HepG2 (cell line): ENCODE data around the gene TNNI3K. TPM values are rescaled to one million over a fixed set of nuclear protein-coding genes. Genes with fewer than 3 reads are reported as not detected.

Source experiments
- ATAC-seq: fragments of 200-7000 bp; cut with Tn5 transposase; 3 replicates; pipeline ENCODE4 v1.9.1; 2020; ENCODE audit warnings: mild to moderate bottlenecking, moderate library complexity
- BruUV-seq: library from RNA; stranded (reverse); fragments of 400-500 nt; replicated peaks from 2 replicates; lab custom pipeline; 2021; lab: Mats Ljungman, UMichigan
- CTCF ChIA-PET: fragments of 300-600 bp; formaldehyde crosslinking; extraction: SDS; loops from one replicate; lab custom pipeline; 2021; ENCODE audit warnings: low total read pairs, inconsistent platforms, low intra/inter-chr PET ratio; lab: Yijun Ruan, JAX
- POLR2A ChIA-PET: fragments of 350-600 bp; sonication (Branson Sonifier 250); formaldehyde crosslinking; loops from one replicate; lab custom pipeline; 2020; ENCODE audit warnings: antibody characterized with exemption, inconsistent platforms; lab: Yijun Ruan, JAX
- DNase-seq: peaks from one replicate; pipeline ENCODE4 v3.0.0-alpha.2; 2015; ENCODE audit warnings: low spot score
- FAIRE-seq: peaks from 3 replicates; lab custom pipeline; 2011; peaks lifted over from hg19 to GRCh38; lab: Jason Lieb, UNC
- H2AFZ ChIP-seq: one replicate; pipeline ENCODE4 v1.6.1; 2011; ENCODE audit warnings: low read length, inconsistent platforms
- H3K27ac ChIP-seq: fragments of 300-600 bp; 3 replicates; pipeline ENCODE4 v1.8.0; 2011; ENCODE audit warnings: mixed run types, mild to moderate bottlenecking, mixed read lengths, low read length, inconsistent platforms; ENCODE audit not compliant: insufficient read depth; ENCODE audit errors: extremely low read length
- H3K27me3 ChIP-seq, 2 experiments: fragments of 200-600 bp in 1 of 2; 2 replicates in 1 of 2; 3 replicates in 1 of 2; pipeline versions ENCODE4 v1.6.0 to v1.8.0; 2011; ENCODE audit warnings: low read length in 2 of 2, mild to moderate bottlenecking in 2 of 2, moderate library complexity in 2 of 2, inconsistent platforms in 1 of 2; ENCODE audit not compliant: insufficient read depth in 2 of 2, control insufficient read depth in 1 of 2
- H3K36me3 ChIP-seq, 2 experiments: fragments of 200-600 bp in 1 of 2; replicated peaks in 1 of 2; 2 replicates in 1 of 2; 3 replicates in 1 of 2; pipeline versions ENCODE4 v1.5.1 to v1.8.0; 2011; ENCODE audit warnings: low read length in 2 of 2, inconsistent platforms in 1 of 2; ENCODE audit not compliant: insufficient read depth in 2 of 2, control insufficient read depth in 1 of 2
- H3K4me1 ChIP-seq: 2 replicates; pipeline ENCODE4 v1.5.1; 2012; ENCODE audit warnings: low read length, inconsistent platforms; ENCODE audit not compliant: insufficient read depth
- H3K4me2 ChIP-seq: 2 replicates; pipeline ENCODE4 v1.6.0; 2011; ENCODE audit warnings: low read depth, low read length, inconsistent platforms
- H3K4me3 ChIP-seq, 3 experiments: fragments of 200-600 bp in 1 of 3; sonication (generic), shearing (Covaris generic) in 1 of 3; replicated peaks in 1 of 3; 2 replicates each; pipeline ENCODE4 v1.5.1; 2011 to 2016; ENCODE audit warnings: low read length in 3 of 3, inconsistent platforms in 2 of 3, low read depth in 2 of 3, mild to moderate bottlenecking in 2 of 3, control low read depth in 1 of 3, mixed read lengths in 1 of 3; ENCODE audit not compliant: insufficient read depth in 1 of 3
- H3K79me2 ChIP-seq: one replicate; pipeline ENCODE4 v1.6.1; 2011; ENCODE audit warnings: low read length, inconsistent platforms; ENCODE audit not compliant: insufficient read depth
- H3K9ac ChIP-seq: 2 replicates; pipeline ENCODE4 v1.6.0; 2011; ENCODE audit warnings: mild to moderate bottlenecking, low read depth, low read length, inconsistent platforms; ENCODE audit not compliant: insufficient read depth
- H3K9me3 ChIP-seq: 2 replicates; pipeline ENCODE4 v1.5.1; 2012; ENCODE audit warnings: mild to moderate bottlenecking, low read length
- H4K20me1 ChIP-seq: 2 replicates; pipeline ENCODE4 v1.6.0; 2011; ENCODE audit warnings: inconsistent platforms, mild to moderate bottlenecking, low read length, moderate library complexity; ENCODE audit not compliant: insufficient read depth
- ARID2 ChIP-seq: sonication (generic); formaldehyde crosslinking; IDR thresholded peaks from 2 replicates; pipeline ENCODE4 v1.8.1; 2022; ENCODE audit warnings: mild to moderate bottlenecking, missing genetic modification reagents, borderline replicate concordance
- FLYWCH1 ChIP-seq: sonication (generic); formaldehyde crosslinking; IDR thresholded peaks from 2 replicates; pipeline ENCODE4 v1.8.1; 2023; ENCODE audit warnings: mild to moderate bottlenecking, missing genetic modification reagents
- FOXA3 ChIP-seq: IDR thresholded peaks from 2 replicates; pipeline ENCODE4 v1.6.1; 2016; ENCODE audit warnings: missing genetic modification reagents, missing compliant biosample characterization
- FOXP4 ChIP-seq: sonication (generic); formaldehyde crosslinking; IDR thresholded peaks from 2 replicates; pipeline ENCODE4 v1.4.0; 2020; ENCODE audit warnings: missing genetic modification reagents
- HBP1 ChIP-seq: IDR thresholded peaks from 2 replicates; pipeline ENCODE4 v1.6.1; 2016; ENCODE audit warnings: low read depth, control low read depth
- HMG20B ChIP-seq: conservative IDR thresholded peaks from 2 replicates; pipeline ENCODE4 v1.6.1; 2016; ENCODE audit warnings: missing genetic modification reagents, missing compliant biosample characterization
- MIER3 ChIP-seq: IDR thresholded peaks from 2 replicates; pipeline ENCODE4 v1.6.1; 2016; ENCODE audit warnings: missing compliant biosample characterization, borderline replicate concordance
- MTERF4 ChIP-seq: sonication (generic); formaldehyde crosslinking; IDR thresholded peaks from 2 replicates; pipeline ENCODE4 v1.8.0; 2023; ENCODE audit warnings: mild to moderate bottlenecking, missing genetic modification reagents
- PHF8 ChIP-seq: sonication (generic); formaldehyde crosslinking; IDR thresholded peaks from 2 replicates; pipeline ENCODE4 v1.5.0; 2020; ENCODE audit warnings: missing genetic modification reagents
- REPIN1 ChIP-seq: sonication (generic); formaldehyde crosslinking; IDR thresholded peaks from 2 replicates; pipeline ENCODE4 v1.8.0; 2022; ENCODE audit warnings: missing genetic modification reagents, low read depth, mild to moderate bottlenecking, borderline replicate concordance
- ZNF136 ChIP-seq: sonication (generic); formaldehyde crosslinking; IDR thresholded peaks from 2 replicates; pipeline ENCODE4 v1.8.1; 2022; ENCODE audit warnings: low read depth, mild to moderate bottlenecking, moderate library complexity, missing genetic modification reagents
- ZNF446 ChIP-seq: sonication (generic); formaldehyde crosslinking; IDR thresholded peaks from 2 replicates; pipeline ENCODE4 v1.5.0; 2020; ENCODE audit warnings: mild to moderate bottlenecking, missing genetic modification reagents
- ZNF496 ChIP-seq: sonication (generic); formaldehyde crosslinking; IDR thresholded peaks from 2 replicates; pipeline ENCODE4 v1.8.1; 2023; ENCODE audit warnings: mild to moderate bottlenecking, moderate library complexity, missing genetic modification reagents; ENCODE audit not compliant: insufficient replicate concordance
- ZNF710 ChIP-seq: sonication (generic); formaldehyde crosslinking; IDR thresholded peaks from 2 replicates; pipeline ENCODE4 v1.5.0; 2020; ENCODE audit warnings: mild to moderate bottlenecking, missing genetic modification reagents, borderline replicate concordance
- ZNF816 ChIP-seq: sonication (generic); formaldehyde crosslinking; IDR thresholded peaks from 2 replicates; pipeline ENCODE4 v1.8.0; 2022; ENCODE audit warnings: missing genetic modification reagents, mild to moderate bottlenecking, borderline replicate concordance
- ZNF879 ChIP-seq: sonication (generic); formaldehyde crosslinking; IDR thresholded peaks from 2 replicates; pipeline ENCODE4 v1.8.1; 2023; ENCODE audit warnings: missing genetic modification reagents
- ZSCAN21 ChIP-seq: sonication (generic); formaldehyde crosslinking; IDR thresholded peaks from 2 replicates; pipeline ENCODE4 v1.8.0; 2022; ENCODE audit warnings: mild to moderate bottlenecking, missing genetic modification reagents, moderate library complexity, borderline replicate concordance
- WGBS: methylation state at CpG from one replicate; pipeline ENCODE4 v1.1.6; 2017; ENCODE audit warnings: low lambda C conversion rate; 5-methylcytosine and 5-hydroxymethylcytosine counted together
- in situ Hi-C: cut with HindIII; loops from 2 replicates; pipeline ENCODE4 v1.10.0; 2017; ENCODE audit warnings: low pct_unique_long_range_greater_than_20kb; ENCODE audit not compliant: extremely low pct_ligation_motif_present
- intact Hi-C: fragments of 100-400 bp; cut with micrococcal nuclease; formaldehyde crosslinking; loops from one replicate; pipeline ENCODE4 v1.10.0; 2022; ENCODE audit not compliant: unreplicated experiment
- polyA plus RNA-seq, 8 experiments: library from polyadenylated mRNA; depleted of rRNA in 3 of 8; stranded (reverse) in 7 of 8; unstranded in 1 of 8; fragments of >200 nt; fragmentation: Illumina TruSeq in 4 of 8; extraction: Trizol in 4 of 8; gene quantifications; 2 replicates each; pipeline versions ENCODE4 v1.2.1 to v1.2.3, GENCODE V29; 2011 to 2016; ENCODE audit warnings: low read depth in 4 of 8, missing spikeins in 1 of 8, mixed read lengths in 1 of 8; ENCODE audit not compliant: insufficient read depth in 1 of 8
- total RNA-seq, 5 experiments: library from RNA; depleted of rRNA; stranded (reverse); fragments of >200 nt; fragmentation: Illumina TruSeq; extraction: Trizol; gene quantifications; 2 replicates each; pipeline ENCODE4 v1.2.3, GENCODE V29; 2016; ENCODE audit warnings: low read depth in 1 of 5

The TNNI3K gene
- total and polyA plus RNA-seq, 2 of the 13 experiments (the other 11 are each of a cell fraction or from before 2014, with no cell fraction given): 1.1 TPM; not detected in 1

- TF ChIP-seq MTERF4 (CRISPR knock-in tag) (no peak), REPIN1 (CRISPR knock-in tag) (no peak), PHF8 (no peak), ZNF710 (CRISPR knock-in tag) (no peak)
- TF ChIP-seq, all 625 proteins: peak for 0
Observed at GRCh38 chr1:74222701-74223100, 12.5 kb upstream of the TNNI3K start (continued).

- no peak for FAIRE-seq
- no peak for TF ChIP-seq ARID2 (CRISPR knock-in tag)
- TF ChIP-seq FLYWCH1 (CRISPR knock-in tag): no peak
- TF ChIP-seq ZNF496 (CRISPR knock-in tag): no peak
- no peak for TF ChIP-seq ZNF136 (CRISPR knock-in tag)
- no peak for TF ChIP-seq ZNF446 (CRISPR knock-in tag)
- no peak for TF ChIP-seq HBP1 (CRISPR knock-in tag)
- TF ChIP-seq ZNF879: no peak
- no peak for TF ChIP-seq FOXP4 (CRISPR knock-in tag)
- no peak for TF ChIP-seq FOXA3 (CRISPR knock-in tag)
- TF ChIP-seq ZNF816 (CRISPR knock-in tag): no peak
- no peak for TF ChIP-seq MIER3
- no peak for TF ChIP-seq HMG20B (CRISPR knock-in tag)
- TF ChIP-seq ZSCAN21 (CRISPR knock-in tag): no peak
Observed at GRCh38 chr1:74223453-74223852, 11.7 kb upstream of the TNNI3K start.

More at GRCh38 chr1:74223453-74223852, 11.7 kb upstream of the TNNI3K start:
- Histone ChIP-seq H3K9me3 (no peaks in the 10 kb centered on the region), H3K4me3 (no peak overlapping the region), H2AFZ (no peak overlapping the region), H3K9ac (no peak overlapping the region), H4K20me1 (no peaks in the 10 kb centered on the region), H3K36me3 (no peaks in the 10 kb centered on the region), H3K27ac (no peak overlapping the region), H3K79me2 (no peaks in the 10 kb centered on the region), H3K4me1 (no peaks in the 10 kb centered on the region), H3K4me2 (no peak overlapping the region), H3K27me3 (no peaks in the 10 kb centered on the region)
- ChIA-PET CTCF (no interaction called here), POLR2A (no interaction called here)
- WGBS: 13% methylated on average over 1 of the region's 3 CpGs
- no TSS peak for BruUV-seq
- ATAC-seq (no peak), DNase-seq (no peak)
- in situ Hi-C loops: no loop called here
- intact Hi-C loops: no loop called here
